AG10803 (cell line): ENCODE results near the gene CCNH.

Experiments
- DNase-seq: peaks from one replicate; pipeline ENCODE4 v3.0.0; 2010; ENCODE audit warnings: low read depth
- H3K4me3 ChIP-seq: 2 replicates; pipeline ENCODE4 v1.5.1; 2011; ENCODE audit warnings: mild to moderate bottlenecking, low read length, control low read depth
- TF ChIP-seq, protein P1 (sequence below): conservative IDR thresholded peaks from 2 replicates; pipeline ENCODE4 v1.5.1; 2011; ENCODE audit warnings: mild to moderate bottlenecking, low read length, control low read depth, inconsistent platforms

CCNH gene

GRCh38 chr5:87412630-87413342, at the start of gene CCNH:
Gene CCNH, minus strand, starts transcription at chr5:87412930. Its CDS starts 136 bp downstream, at chr5:87412794.
- TF ChIP-seq, protein P1, sequence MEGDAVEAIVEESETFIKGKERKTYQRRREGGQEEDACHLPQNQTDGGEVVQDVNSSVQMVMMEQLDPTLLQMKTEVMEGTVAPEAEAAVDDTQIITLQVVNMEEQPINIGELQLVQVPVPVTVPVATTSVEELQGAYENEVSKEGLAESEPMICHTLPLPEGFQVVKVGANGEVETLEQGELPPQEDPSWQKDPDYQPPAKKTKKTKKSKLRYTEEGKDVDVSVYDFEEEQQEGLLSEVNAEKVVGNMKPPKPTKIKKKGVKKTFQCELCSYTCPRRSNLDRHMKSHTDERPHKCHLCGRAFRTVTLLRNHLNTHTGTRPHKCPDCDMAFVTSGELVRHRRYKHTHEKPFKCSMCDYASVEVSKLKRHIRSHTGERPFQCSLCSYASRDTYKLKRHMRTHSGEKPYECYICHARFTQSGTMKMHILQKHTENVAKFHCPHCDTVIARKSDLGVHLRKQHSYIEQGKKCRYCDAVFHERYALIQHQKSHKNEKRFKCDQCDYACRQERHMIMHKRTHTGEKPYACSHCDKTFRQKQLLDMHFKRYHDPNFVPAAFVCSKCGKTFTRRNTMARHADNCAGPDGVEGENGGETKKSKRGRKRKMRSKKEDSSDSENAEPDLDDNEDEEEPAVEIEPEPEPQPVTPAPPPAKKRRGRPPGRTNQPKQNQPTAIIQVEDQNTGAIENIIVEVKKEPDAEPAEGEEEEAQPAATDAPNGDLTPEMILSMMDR = no peak
- peak within 1 kb of the TSS; percentile 99 for H3K4me3 ChIP-seq
- peak; percentile 96 for DNase-seq

- TF ChIP-seq, protein P1 = no peak
- no peak overlapping the region for H3K4me3 ChIP-seq
- DNase-seq = no peak
These were observed 45.0 kb upstream of the CCNH start for GRCh38 chr5:87457706-87458105.

GRCh38 chr5:87453801-87454200, 41.1 kb upstream of the CCNH start:
- TF ChIP-seq, protein P1 = no peak
- DNase-seq = no peak

DNA sequence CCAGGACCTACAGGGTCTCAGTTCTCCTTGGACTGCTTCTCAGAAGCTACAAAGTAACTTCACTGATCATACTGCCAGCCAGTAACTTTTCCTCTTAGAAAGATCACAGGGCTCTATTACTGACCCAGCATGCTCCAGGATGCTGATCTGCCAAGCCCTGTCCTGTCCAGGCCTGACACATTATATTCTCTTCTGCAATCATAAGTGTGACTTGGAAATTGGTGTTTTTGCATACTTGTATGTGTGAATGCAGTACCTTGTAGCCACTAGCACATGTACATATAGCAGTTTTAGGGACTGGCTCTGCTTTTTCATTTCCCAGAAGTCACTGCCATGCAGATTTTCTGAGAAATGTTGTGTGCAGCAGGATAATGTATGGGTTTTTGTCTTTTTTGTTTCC, 40.1 kb upstream of the CCNH start:
- TF ChIP-seq, protein P1 = no peak
- DNase-seq = no peak
- H3K4me3 ChIP-seq = no peak overlapping the region

More at GRCh38 chr5:87453801-87454200, 41.1 kb upstream of the CCNH start:
- H3K4me3 ChIP-seq = no peak overlapping the region

DNA sequence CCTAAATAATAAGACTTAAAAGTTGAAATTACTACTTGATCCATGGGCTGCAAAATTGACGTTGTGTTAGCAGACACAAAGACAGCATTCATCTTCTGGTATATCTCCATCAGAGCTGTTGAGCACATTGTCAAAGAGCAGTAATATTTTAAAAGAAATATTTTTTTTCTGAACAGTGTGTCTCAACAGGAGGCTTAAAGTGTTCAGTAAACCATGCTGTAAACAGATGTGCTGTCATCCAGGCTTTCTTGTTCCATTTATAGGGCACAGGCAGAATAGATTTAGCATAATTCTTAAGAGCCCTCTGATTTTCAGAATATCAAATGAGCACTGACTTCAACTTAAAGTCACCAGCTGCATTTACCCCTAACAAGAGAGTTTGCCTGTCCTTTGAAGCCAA, 29.7 kb upstream of the CCNH start:
- DNase-seq = no peak
- TF ChIP-seq, protein P1 = no peak
- H3K4me3 ChIP-seq = no peak overlapping the region

- TF ChIP-seq, protein P1 = no peak
- DNase-seq = no peak
- H3K4me3 ChIP-seq = no peak overlapping the region
These were observed 25.5 kb upstream of the CCNH start for GRCh38 chr5:87438231-87438630.

DNA sequence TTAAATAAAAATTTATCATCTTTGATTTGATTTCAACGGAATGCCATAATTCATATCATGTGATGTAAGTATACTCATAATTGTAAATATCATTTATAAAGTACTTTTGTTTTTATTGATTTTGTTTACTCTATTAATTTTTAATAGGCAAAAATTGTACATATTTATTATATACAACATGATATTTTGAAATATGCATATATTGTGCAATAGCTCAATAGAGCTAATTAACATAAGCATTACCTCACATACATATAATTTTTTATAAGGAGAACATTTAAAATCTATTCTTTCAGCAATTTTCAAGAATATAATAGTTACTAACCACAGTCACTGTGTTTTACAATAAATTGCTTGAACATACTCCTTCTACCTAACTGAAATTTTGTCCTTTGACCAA, 25.0 kb upstream of the CCNH start:
- no peak overlapping the region for H3K4me3 ChIP-seq
- DNase-seq = no peak
- TF ChIP-seq, protein P1 = no peak
